ENCODE data around the gene PCNX3.

PCNX3 gene

DNA sequence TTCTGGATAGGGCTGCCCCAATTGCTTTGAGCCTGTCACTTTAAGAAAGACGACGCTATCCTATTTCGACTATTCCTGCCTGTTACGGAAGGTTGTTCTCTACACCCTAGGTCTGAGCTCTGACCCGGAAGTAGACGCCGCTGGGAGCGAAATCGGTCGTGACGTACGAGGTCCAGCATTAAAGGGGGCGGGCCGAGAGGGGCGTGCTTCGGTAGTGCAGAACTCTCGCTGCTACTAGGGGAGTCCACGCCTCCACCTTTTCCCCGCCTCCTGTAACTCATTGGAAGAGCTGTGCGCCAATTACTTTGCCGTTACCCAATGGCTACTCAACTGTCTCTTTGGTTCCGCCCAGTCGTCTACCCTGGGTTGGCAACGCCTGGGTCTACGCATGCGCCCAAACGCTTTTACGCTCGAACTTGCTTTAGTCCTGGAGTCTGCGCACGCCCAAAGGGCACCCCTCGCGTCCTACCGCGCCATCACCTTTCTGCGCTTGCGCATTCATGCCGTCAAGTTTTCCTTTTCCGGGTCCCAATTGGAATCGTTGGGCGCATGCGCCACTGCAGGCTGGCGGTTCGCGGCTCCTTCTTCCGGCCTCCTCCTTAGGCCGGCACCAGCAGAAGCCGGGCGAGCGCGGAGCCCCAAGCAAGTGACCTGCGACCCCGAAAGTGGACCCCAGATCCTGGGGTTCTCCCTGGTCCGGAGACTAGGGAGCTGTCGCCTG is at the start of gene PCNX3:
Gene PCNX3, plus strand, starts transcription at position 548 of the 721 bp plus-strand sequence. CDS start 536 bp downstream, outside the sequence.
- DNase-seq (ENCODE audit: low spot score) = peak; percentile 100

DNA sequence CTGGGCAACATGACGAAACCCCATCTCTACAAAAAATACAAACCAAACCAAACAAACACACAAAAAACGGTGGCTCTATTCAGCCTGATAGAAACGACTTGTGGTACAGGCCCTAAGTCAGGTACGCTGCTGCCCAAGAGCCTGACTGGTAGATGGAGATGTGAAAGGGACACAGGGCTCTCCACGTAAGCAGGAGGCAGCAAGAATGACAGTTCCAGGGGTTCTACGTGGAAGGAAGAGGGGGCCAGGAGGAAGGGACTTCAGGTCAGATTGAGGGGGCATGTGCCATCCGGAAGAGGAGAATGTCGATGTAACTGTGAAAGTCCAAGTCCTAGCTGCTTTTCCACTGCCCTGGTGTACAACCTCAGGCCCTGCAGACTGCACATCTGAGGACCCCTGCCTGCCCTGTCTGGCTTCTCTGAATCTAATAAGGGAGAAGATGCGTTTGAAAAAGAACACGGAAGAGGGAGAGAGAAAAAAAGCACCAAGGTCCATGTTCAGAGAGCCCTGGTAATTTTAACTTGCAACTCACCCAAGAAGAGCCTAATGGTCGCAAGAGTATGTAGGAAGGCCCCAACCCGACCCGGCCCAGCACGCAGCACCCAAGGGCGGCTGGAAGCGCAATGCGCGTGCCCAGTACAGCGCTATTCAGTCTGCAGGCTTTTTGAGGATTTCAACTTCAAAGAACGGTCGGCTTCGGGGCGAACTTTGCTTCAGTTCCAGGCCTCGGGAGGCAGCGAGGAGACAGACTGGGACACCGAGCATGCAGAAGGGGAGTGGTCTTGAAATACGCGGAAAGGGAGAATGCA is 46.2 kb upstream of the PCNX3 start:
- no peak for DNase-seq (ENCODE audit: low spot score)

DNA sequence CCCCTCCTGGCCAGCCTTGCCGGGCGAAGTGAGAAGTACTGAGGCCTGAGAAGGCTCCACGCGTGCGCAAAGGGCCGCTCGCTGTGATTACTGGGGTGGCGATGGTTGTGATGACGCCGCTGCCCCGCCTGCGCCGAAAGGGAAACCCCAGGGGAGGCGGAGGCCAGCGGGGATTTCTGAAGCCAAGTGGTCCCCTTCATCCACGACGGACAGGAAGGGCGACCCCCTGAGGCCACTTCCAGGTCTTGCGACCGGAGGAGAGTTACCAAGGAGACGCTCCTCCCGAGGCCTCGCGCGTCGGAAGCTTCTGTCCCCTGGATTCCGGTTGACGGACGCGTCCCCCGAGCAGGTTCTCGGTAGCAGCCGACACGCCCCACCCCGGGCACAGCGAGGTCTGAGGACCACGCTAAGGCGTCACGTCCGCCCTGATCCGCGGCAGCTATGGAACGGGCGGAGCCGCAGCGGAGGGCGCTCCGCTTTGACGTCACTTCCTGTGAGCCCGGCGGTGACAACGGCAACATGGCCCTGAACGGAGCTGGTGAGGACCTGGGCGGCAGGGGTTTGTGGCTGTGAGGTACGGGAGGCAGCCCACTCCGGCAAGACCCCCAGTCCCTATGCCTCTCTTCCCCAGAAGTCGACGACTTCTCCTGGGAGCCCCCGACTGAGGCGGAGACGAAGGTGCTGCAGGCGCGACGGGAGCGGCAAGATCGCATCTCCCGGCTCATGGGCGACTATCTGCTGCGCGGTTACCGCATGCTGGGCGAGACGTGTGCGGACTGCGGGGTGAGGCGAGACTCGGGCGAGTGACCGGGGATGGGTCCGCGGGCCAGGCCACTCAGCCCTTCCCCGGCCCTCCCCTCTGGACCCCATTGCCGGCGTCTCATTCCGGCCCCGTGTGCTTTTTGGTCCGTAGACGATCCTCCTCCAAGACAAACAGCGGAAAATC is 45.3 kb upstream of the PCNX3 start, which contains the start of gene ZNRD2:
Gene ZNRD2, plus strand, starts transcription at position 505 of the 946 bp plus-strand sequence. Its CDS starts 15 bp downstream, at position 520.
- DNase-seq (ENCODE audit: low spot score) = peak; percentile 98

DNA sequence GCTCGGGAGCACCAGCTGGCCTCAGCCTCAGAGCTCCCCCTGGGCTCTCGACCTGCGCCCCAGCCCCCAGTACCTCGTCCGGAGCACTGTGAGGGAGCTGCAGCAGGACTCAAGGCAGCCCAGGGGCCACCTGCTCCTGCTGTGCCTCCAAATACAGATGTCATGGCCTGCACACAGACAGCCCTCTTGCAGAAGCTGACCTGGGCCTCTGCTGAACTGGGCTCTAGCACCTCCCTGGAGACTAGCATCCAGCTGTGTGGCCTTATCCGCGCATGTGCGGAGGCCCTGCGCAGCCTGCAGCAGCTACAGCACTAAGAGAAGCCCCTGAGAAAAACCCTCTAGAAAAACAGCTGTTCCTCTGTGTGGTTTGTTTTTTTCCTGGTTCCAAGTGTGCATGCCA is 44.2 kb upstream of the PCNX3 start:
- no peak for DNase-seq (ENCODE audit: low spot score)

DNA sequence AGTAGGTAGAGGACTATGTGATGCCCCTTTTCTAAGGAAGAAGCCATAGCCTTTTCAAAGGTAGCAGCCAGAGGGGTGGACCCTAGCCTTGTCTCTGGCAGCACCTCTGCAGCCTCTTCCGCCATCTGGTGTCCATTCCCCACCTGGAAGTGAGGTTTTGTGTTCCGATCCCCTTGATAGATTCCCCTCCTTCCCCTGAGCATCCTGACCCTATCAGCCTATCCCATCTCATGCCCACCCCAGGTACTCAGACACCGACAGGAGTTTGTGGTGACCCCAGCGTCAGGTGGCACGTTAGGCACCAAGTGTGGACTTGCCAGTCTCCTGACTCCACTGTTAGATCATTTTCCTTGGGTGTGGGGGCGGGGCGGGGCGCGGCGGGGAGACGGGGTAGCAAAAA is 43.6 kb upstream of the PCNX3 start:
- no peak for DNase-seq (ENCODE audit: low spot score)

DNA sequence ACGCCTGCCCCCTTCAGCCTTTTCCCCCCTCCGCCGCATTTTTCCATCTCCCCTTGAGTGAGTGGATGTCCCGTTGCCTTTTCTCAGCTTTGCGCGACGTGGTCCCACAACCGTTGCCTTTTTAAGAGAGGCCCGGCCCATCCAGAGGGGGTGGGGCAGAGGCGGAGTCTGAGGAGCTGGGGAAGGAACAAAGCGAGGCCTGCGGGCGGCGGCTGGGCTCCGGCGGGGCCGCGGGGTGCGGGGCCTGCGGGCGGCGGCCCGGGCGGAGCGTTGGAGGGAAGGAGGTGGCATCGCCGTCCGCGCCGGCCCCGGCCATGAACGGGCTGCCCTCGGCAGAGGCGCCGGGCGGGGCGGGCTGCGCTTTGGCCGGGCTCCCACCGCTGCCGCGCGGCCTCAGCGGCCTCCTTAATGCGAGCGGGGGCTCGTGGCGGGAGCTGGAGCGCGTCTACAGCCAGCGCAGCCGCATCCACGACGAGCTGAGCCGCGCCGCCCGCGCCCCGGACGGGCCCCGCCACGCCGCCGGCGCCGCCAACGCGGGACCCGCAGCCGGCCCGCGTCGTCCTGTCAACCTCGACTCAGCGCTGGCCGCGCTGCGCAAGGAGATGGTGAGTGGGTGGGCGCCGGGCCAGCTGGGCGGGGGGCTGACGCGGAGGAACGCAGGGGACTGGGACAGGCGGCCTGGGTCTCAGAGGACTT is 43.1 kb upstream of the PCNX3 start, which contains the start of gene FAM89B:
Gene FAM89B, plus strand, starts transcription at position 183 of the 696 bp plus-strand sequence. Its CDS starts 132 bp downstream, at position 315.
- DNase-seq (ENCODE audit: low spot score) = peak; percentile 89

DNA sequence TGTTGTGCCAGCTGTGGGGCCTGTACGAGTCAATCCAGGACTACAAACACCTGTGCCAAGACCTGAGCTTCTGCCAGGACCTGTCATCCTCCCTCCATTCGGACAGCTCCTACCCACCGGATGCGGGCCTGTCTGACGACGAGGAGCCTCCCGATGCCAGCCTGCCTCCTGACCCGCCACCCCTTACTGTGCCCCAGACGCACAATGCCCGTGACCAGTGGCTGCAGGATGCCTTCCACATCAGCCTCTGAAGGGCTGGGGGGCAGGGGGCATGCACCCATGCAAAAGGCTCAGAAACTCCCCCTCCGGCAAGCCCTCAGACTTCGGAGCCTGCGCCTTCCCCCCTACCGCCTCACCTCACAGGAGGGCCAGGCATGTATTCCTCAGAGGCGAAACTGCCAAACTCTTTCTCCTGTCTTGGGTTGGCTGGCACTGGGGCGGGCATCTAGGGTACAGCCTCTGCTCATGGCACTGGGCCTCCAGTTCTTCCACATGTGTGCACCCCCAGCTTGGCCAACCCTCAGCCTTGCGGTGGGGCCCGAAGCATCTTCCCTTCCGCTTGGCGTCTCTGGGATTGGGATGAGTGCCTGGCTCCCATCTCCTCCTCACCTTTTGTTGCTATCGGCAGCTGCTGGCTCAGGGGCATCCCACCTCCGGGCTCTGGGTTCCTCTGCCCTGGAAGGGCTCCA is 42.0 kb upstream of the PCNX3 start:
- DNase-seq (ENCODE audit: low spot score) = no peak

DNA sequence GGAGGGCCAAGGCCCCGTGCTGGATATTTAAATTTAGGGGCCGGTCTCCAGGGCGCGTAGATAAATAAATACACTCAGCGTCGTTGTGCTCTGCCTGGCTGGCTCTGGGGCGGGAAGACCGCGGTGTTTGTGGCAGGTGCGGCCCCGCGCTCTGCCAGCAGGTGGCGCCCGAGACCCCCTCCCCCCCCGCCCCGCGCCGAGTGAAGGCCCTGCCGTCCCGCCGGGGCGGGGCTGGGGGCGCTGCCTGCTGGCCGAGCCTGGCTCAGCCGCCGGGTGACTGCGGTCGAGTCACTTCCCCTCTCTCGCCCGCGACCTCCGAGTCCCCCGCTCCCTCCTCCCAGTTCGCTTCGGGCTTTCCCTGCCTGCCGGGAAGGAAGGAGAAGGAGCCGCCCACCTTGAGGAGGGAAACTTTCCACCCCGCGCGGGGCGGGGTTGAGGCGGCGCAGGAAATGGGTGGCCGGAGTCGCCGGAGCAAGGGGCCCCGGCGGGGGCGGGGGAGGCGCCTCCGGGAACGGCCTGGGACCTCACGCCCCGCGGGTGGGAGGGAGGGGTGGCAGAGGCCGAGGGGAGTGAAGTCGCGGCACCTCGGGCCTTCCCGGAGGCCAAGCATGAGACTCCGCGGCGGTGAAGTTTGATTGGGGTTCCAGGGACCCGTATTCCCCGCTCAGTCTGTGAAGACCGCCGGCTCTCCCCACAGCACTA is 41.3 kb upstream of the PCNX3 start:
- DNase-seq (ENCODE audit: low spot score) = peak; percentile 72

DNA sequence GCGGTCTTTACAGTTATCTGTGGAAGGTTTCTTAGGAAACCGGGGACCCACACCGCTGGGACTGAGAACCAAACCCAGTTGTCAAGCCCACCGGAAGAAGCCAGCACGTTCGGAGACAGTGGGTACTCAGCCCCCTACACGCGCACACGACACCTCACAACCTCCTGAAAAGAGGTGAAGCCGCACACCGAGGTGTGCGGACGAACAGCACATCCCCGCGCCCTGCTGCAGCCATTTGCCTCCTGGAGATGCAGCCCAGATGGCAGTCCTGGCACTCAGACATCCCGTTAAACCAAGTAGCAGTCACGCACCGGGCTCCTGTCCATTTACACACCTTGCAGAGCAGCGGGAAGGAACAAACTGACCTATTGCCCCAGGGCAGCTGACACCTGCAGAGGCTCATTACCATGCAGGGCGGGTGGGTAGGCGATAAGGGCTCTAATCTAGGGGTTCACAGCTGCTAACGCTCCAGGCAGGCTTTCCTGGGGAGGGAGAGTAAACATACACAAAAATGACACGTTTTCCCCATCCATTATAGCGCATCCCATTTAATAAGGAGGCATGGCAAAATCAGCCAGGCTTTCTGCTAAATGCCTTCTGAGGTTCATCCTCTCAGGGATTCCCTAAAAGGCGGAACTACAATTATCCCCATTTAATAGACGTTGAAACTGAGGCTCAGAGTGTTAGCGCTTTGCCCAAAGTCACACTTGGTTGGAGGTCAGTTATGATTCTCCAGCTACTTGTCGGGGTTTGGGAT is 40.6 kb upstream of the PCNX3 start:
- DNase-seq (ENCODE audit: low spot score) = no peak

DNA sequence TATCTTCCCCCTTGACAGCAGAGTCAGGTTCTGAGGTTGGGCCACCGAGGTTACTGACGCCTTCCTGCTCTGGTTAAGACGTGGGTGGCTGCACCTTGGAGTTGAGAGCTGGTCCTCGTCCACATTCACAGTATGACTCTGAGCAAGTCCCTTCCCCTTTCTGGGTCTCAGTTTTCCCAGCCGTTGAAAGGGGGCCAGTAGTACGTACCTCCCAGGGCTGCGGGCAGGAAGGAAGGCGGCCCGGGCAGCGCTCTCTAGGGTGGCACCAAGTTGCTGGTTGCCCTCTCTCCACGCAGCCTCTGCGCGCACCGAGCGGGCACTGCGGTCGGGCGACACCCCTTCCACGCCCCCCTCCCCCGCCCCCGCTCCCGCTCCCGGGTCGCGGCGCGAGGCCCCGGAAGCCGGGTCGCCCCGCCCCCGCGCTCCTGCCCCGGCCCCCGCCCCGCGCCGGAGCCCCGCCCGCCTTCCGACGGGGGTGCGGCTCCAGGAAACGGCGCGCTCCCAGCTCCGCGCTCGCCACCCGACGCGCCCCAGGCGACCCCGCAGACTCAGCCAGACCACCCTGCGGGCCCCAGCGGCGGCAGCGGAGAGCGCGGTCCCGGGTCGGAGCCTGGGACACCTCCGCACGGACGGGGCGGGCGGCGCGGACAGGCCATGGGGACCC is 39.9 kb upstream of the PCNX3 start, which contains the start of gene EHBP1L1:
Gene EHBP1L1, plus strand, starts transcription at position 486 of the 664 bp plus-strand sequence. CDS start 250 bp downstream, outside the sequence.
- no peak for DNase-seq (ENCODE audit: low spot score)

DNA sequence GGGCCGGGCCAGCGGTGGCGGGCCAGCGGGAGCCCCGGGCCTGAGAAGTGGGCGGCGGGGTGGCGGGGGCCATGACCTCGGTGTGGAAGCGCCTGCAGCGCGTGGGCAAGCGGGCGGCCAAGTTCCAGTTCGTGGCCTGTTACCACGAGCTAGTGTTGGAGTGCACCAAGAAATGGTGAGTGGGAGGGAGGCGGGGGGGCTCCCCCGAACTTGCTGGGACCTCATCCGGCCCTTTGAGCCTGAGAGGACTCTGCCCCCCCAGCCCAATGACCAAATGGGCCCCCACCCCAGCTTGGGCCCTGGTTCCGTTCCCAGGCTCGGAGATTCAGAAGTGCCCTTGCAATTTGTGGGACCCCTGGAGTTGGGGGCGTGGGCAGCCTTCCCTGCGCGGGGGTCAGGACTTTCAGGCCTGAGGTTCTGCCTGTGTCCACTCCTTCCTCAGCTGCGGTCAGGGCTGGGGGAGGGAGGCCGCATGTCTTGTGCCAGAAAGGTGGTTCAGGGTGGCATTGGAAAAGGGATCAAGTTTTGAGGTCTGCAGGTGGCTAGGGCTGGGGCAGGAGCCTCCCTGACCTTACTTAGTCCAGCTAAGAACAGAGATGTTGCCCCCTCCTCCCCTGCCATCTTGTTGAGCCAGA is 39.2 kb upstream of the PCNX3 start:
- DNase-seq (ENCODE audit: low spot score) = no peak

DNA sequence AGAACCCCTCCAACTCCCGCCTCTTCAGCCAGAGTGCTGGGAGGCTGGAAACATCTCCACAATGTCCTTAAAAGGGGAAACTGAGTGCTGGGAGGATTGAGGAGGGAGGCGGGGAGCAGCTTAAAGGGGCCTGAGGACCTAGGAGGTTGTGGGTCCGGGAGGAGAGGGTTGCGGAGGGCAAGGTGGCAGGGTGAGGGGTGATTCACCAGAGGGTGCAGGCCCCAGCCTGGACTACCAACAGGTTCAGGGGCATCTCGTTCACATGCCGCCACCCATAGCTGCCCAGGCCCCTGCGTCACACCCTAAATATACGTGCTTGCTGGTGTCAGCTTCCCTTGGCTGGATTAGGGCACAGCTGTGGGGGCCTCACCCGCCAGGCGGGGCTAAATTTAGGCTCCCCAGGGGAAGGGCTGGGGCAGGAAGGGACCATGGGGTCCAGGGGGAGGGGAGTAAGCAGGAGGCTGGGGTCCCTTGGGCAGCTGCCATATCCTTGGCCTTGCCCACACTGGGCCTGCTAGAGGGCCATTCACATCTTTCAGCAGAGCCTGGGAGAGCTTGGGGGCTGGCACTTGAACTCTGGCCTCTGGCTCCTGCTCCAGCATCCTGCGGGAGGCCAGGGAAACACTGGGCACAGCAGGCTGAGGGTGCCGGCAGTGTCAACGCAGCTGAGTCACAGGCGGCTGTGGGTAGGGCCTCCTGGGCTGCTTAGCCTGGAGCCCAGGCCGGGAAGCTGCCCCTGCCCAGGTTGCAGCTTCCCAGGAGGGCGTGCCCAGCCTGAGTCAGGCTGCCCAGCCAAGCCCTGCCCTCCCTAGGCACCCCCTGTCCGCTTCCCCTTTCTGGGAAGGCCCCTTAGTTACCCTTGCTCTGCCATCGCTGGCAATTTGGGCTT is 38.5 kb upstream of the PCNX3 start:
- DNase-seq (ENCODE audit: low spot score) = no peak

DNA sequence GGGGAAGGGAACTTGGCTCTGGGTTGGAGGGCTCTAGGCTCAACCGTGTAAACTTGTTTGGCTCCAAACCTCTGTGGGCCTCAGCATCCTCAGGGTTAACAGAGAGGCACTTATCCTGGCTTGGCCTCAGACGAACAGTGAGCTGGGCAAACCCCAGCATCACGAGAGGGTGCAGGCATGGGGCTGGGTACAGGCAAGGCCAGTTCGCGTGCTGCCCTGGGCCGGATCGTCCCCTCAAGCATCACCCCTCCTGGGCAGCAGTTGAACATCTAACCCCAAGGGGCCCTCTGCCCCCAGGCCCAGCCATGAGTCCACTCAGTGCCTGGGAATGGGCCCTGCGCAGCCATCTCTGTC is 37.8 kb upstream of the PCNX3 start:
- no peak for DNase-seq (ENCODE audit: low spot score)

DNA sequence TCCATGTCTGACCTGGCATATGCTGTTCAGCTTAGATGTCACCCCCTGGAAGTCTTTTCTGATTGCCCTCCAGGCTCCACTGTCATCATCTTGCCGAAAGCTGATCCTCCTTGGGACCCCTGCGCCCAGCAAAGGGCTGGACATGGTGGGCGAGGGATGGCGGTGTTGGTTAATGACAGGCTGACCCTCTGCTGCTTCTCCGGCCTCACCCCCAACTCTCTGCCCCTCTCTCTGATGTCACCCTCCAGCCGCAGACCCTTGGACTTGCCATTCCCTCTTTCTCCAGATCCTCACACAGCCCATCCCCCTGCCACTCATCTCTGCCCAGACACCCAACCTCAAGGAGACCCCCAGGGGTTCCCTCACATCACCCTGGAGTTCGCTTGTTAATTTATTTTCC is 37.4 kb upstream of the PCNX3 start:
- no peak for DNase-seq (ENCODE audit: low spot score)

DNA sequence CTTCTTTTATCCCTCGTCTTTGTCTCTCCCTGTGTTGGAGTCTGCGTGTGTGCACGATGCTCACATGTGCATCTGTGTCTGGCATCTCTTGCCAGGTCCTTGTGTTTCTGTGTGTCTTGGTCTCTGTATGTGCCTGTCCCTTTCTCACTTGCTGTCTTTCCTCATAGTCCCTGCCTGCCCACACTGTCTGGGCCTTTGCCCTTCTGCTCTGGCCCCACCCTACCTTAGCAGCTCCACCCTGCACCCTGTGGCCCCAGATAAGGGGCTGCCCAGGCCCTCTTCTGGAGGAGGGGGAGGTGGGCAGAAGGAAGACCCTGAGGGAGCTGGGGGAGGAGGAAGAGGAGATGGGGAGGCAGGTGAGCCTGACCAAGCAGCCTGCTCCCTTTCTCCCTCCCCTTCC is 36.9 kb upstream of the PCNX3 start:
- DNase-seq (ENCODE audit: low spot score) = no peak

DNA sequence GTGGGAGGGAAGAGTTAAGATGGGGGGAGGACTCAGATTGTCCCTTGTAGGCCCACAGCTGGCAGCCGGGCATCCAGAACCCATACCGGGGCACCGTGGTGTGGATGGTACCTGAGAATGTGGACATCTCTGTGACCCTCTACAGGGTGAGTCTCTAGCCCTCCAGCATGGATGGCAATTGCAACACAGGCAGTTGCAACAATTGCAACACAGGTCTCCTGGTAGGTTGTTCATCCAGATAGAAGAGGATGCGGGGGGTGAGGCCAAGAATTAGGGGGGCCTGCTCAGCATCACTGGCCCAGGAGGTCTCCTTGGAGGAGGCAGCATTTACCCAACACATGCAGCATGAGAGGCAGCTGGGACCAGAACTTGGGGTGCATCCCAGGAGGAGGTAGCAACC is 36.3 kb upstream of the PCNX3 start:
- DNase-seq (ENCODE audit: low spot score) = no peak

DNA sequence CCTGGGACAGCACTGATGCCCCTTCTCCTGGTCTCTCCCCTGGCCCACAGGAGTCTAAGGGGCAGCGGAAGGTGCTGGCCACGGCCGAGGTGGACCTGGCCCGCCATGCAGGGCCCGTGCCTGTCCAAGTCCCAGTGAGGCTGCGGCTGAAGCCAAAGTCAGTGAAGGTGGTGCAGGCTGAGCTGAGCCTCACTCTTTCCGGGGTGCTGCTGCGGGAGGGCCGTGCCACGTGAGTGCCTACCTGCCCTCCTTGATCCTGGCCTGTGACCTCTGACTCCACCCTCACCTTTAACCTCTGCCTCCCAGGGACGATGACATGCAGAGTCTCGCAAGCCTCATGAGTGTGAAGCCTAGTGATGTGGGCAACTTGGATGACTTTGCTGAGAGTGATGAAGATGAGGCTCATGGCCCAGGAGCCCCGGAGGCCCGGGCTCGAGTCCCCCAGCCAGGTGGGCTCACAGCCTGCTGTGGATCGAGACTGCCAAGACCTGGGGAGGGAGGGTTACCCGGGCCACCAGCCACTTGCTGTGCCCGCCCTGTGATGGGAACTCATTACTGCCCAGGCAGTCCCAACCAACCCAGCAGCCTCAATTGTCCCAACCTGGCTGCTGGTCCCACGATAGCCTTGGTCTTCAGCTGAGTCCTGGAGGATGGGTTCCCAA is 35.4 kb upstream of the PCNX3 start:
- DNase-seq (ENCODE audit: low spot score) = no peak
